ENCODE data around the gene SVEP1. TPM values are rescaled to one million over a fixed set of nuclear protein-coding genes. Genes with fewer than 3 reads are reported as not detected.

The SVEP1 gene
- total and polyA plus RNA-seq, 5 donors, result 3.0 to 14.2 (median 8.2) TPM

DNA sequence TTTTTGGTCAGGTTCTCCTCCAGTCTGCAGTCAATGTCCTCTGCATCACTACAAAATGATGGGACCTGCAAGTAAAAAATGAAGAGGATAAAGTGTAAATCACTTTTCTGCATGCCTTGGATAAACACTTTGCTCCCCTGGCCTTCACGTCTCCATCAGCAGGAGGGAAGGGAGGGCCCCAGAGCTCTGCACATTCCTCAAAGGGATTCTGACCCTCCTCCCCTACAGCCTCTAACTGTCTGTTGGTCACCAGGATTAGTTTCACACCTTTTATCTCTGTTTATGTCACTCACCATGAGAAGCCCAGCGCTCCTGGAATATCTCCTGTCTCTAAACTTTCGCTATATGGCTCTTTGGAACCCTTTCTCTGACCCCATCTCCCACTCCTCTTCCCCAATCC, 103.3 kb downstream of the SVEP1 start:
- H3K4me3 ChIP-seq (ENCODE audit: low read length), result no peak overlapping the region
- H3K9me3 ChIP-seq (ENCODE audit: control insufficient read depth, low read length), result no peaks in the 10 kb centered on the region
- DNase-seq (no peak), ATAC-seq (no peak)
- no peak overlapping the region for H3K27ac ChIP-seq (ENCODE audit: low read length)
- 32% methylated on average over 3 of the region's 3 CpGs for WGBS
- H3K27me3 ChIP-seq (ENCODE audit: control insufficient read depth, insufficient read depth), result no peaks in the 10 kb centered on the region
- H3K4me1 ChIP-seq (ENCODE audit: control insufficient read depth, insufficient read depth, low read length), result no peaks in the 10 kb centered on the region
- intact Hi-C loops (cut with DNase I), result no loop called here

DNA sequence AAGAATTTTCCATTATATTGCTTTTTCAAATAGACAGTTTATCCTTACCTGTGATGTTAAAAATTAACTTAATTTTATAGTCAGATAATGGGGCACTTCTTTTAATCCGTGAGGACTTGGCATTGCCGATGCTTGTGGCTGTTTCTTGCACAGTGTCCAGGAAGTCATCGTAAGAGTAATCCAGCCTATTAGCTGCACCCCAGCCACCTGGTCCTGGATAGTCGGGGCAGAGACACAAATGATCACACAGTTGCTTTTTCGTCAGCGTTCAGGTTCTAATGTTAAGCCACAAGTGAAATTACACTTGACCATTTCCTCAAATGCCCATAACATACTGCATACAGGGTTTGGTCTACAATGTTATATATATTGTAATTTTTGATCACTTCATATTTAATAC, 107.4 kb downstream of the SVEP1 start:
- 88% methylated on average over 6 of the region's 6 CpGs for WGBS
- intact Hi-C loops (cut with DNase I), result no loop called here
- ATAC-seq, result no peak

DNA sequence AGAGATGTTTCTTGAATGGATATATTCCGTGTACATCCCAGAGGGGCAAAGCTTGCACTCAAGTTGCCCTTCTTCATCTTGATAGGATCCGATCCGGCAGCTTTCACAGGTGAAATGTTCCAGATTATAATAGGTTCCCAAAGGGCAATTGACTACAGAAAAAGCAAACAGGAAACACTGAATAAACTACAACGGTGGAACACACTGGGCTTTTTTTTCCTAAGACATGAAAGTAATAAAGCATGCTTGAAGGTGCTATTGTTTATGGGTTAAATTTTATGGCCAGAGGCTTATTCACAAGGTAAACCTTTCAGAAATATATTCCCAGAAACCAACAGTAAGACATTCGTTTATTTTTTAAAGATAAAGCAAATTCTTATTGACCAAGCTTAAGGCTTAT, 110.6 kb downstream of the SVEP1 start:
- Histone ChIP-seq H3K9me3 (ENCODE audit: control insufficient read depth, low read length) (no peaks in the 10 kb centered on the region), H3K27ac (ENCODE audit: low read length) (no peak overlapping the region), H3K27me3 (ENCODE audit: control insufficient read depth, insufficient read depth) (no peaks in the 10 kb centered on the region), H3K4me1 (ENCODE audit: control insufficient read depth, insufficient read depth, low read length) (no peaks in the 10 kb centered on the region), H3K4me3 (ENCODE audit: low read length) (no peak overlapping the region)
- DNase-seq (no peak), ATAC-seq (no peak)
- intact Hi-C loops (cut with DNase I), result no loop called here
- 67% methylated on average over 5 of the region's 5 CpGs for WGBS

More for the DNA sequence above, 107.4 kb downstream of the SVEP1 start:
- Histone ChIP-seq H3K27me3 (ENCODE audit: control insufficient read depth, insufficient read depth) (no peaks in the 10 kb centered on the region), H3K27ac (ENCODE audit: low read length) (no peak overlapping the region), H3K4me1 (ENCODE audit: control insufficient read depth, insufficient read depth, low read length) (no peaks in the 10 kb centered on the region), H3K4me3 (ENCODE audit: low read length) (no peak overlapping the region), H3K9me3 (ENCODE audit: control insufficient read depth, low read length) (no peaks in the 10 kb centered on the region)
- DNase-seq, result no peak

DNA sequence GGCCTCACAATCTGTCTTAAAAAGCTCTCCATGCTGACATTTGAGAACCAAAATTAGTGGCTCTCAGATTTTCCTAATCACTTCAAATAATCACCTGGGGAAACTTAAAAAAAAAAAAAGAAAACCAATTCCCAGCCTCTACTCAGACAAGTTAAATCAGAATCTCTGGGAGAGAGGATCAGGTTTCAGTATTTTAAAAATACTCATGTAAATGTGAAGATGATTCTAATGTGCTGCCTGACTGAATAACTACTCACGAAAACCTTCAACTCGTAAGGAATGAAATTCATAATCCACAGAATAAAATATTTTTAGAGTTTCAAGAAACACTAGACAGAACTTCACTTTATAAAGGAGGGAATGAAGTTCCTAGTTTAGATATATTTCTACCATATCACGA, 114.4 kb downstream of the SVEP1 start:
- no peaks in the 10 kb centered on the region for H3K9me3 ChIP-seq (ENCODE audit: control insufficient read depth, low read length)
- WGBS, result 90% methylated on average over 3 of the region's 3 CpGs
- ATAC-seq, result no peak
- H3K27me3 ChIP-seq (ENCODE audit: control insufficient read depth, insufficient read depth), result no peaks in the 10 kb centered on the region
- H3K27ac ChIP-seq (ENCODE audit: low read length), result no peak overlapping the region
- H3K4me1 ChIP-seq (ENCODE audit: control insufficient read depth, insufficient read depth, low read length), result no peaks in the 10 kb centered on the region
- intact Hi-C loops (cut with DNase I), result no loop called here
- H3K4me3 ChIP-seq (ENCODE audit: low read length), result no peak overlapping the region
- no peak for DNase-seq

DNA sequence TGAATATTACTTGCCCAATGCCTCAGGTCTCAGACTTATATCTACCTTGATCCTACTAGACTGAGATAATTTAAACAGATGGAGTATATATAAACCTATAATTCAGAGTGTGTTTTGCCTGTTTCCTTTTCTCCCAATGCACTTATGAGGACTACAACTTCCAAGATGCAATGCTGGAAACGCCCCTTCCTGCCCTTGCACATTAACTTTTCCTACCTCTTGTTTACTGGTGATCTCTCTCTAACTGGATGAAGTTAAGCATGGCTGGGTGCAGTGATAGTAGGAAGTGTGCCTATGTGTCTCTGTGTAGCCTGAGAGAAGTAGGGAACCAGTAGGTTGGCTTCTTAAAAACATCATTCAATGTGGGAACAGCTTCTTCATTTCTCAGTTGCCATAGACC, 115.2 kb downstream of the SVEP1 start:
- no peaks in the 10 kb centered on the region for H3K27me3 ChIP-seq (ENCODE audit: control insufficient read depth, insufficient read depth)
- intact Hi-C loops (cut with DNase I), result no loop called here
- no peaks in the 10 kb centered on the region for H3K4me1 ChIP-seq (ENCODE audit: control insufficient read depth, insufficient read depth, low read length)
- H3K4me3 ChIP-seq (ENCODE audit: low read length), result no peak overlapping the region
- no peaks in the 10 kb centered on the region for H3K9me3 ChIP-seq (ENCODE audit: control insufficient read depth, low read length)
- H3K27ac ChIP-seq (ENCODE audit: low read length), result no peak overlapping the region
- DNase-seq (no peak), ATAC-seq (no peak)
- 84% methylated on average over 1 of the region's 1 CpG for WGBS

DNA sequence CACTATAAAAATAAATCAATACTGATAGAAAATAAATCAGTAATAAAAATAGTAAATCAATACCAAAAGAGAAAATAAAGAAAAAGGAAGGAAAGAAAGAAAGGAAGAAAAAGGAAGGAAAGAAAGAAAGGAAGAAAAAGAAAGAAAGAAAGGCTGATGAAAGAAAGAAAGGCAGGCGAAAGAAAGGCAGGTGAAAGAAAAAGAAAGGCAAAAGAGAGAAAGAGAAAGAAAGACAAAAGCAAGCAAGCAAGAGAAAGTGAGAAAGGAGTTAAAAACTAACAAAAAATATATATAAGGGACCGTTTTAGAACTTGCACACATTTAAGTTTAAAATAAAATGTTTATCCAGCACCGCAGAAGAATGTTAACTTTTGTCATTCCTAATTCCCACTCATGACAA, 116.0 kb downstream of the SVEP1 start:
- WGBS, result 73% methylated on average over 3 of the region's 3 CpGs
- intact Hi-C loops (cut with DNase I), result no loop called here
- no peak for DNase-seq
- no peak overlapping the region for H3K27ac ChIP-seq (ENCODE audit: low read length)
- no peaks in the 10 kb centered on the region for H3K9me3 ChIP-seq (ENCODE audit: control insufficient read depth, low read length)
- no peaks in the 10 kb centered on the region for H3K27me3 ChIP-seq (ENCODE audit: control insufficient read depth, insufficient read depth)
- no peak for ATAC-seq
- no peak overlapping the region for H3K4me3 ChIP-seq (ENCODE audit: low read length)
- no peaks in the 10 kb centered on the region for H3K4me1 ChIP-seq (ENCODE audit: control insufficient read depth, insufficient read depth, low read length)

DNA sequence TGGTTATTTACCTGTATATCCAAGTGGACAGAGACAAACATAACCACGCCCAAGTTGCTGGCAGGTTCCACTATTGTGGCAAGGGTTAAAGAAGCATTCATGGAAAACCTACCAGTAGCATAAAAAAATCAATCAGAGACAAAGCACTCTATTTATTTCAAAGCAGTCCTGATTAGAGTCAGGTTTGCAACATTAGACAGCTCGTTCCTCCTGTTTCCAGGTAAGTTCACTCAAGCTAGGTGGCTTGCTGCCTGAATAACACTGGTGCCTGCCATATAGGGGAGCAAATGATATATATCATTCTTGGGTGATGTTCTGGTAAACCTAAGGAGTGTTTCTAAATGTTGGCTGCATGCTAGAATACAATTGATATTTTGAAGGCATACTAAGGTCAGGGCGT, 122.3 kb downstream of the SVEP1 start:
- intact Hi-C loops (cut with DNase I), result loop anchor here in 2 of 4 donors (10.0 kb wide), 1 partner anchor 168 kb away; no protein-coding TSS in a partner anchor
- H3K27ac ChIP-seq (ENCODE audit: low read length), result no peak overlapping the region
- H3K27me3 ChIP-seq (ENCODE audit: control insufficient read depth, insufficient read depth), result no peaks in the 10 kb centered on the region
- H3K4me3 ChIP-seq (ENCODE audit: low read length), result no peak overlapping the region
- H3K9me3 ChIP-seq (ENCODE audit: control insufficient read depth, low read length), result no peaks in the 10 kb centered on the region
- 73% methylated on average over 3 of the region's 3 CpGs for WGBS
- no peaks in the 10 kb centered on the region for H3K4me1 ChIP-seq (ENCODE audit: control insufficient read depth, insufficient read depth, low read length)
- ATAC-seq, result no peak
- DNase-seq, result no peak

DNA sequence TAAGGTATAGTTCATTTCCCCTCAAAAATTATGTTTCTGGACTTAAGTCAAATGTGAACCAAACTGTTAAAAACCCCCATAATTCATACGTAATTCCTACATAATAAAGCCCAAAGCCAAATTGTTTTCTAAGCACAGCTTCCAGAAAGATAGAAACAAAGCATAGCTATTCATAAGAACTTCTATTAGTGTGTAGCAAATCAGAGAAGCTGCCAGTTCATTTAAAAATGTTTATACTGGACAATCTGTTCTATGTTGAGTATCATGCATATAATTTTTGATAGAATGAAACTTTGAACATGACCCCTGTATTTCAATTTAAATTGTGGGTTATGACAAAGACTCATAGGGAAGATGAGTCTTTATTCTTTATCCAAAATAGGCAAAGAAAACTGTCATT, 122.9 kb downstream of the SVEP1 start:
- Histone ChIP-seq H3K4me1 (ENCODE audit: control insufficient read depth, insufficient read depth, low read length) (no peaks in the 10 kb centered on the region), H3K4me3 (ENCODE audit: low read length) (no peak overlapping the region), H3K27me3 (ENCODE audit: control insufficient read depth, insufficient read depth) (no peaks in the 10 kb centered on the region), H3K27ac (ENCODE audit: low read length) (no peak overlapping the region), H3K9me3 (ENCODE audit: control insufficient read depth, low read length) (no peaks in the 10 kb centered on the region)
- intact Hi-C loops (cut with DNase I), result loop anchor here in 2 of 4 donors (10.0 kb wide), 1 partner anchor 168 kb away; no protein-coding TSS in a partner anchor
- no peak for DNase-seq
- no peak for ATAC-seq
- 0% methylated on average over 1 of the region's 1 CpG for WGBS

DNA sequence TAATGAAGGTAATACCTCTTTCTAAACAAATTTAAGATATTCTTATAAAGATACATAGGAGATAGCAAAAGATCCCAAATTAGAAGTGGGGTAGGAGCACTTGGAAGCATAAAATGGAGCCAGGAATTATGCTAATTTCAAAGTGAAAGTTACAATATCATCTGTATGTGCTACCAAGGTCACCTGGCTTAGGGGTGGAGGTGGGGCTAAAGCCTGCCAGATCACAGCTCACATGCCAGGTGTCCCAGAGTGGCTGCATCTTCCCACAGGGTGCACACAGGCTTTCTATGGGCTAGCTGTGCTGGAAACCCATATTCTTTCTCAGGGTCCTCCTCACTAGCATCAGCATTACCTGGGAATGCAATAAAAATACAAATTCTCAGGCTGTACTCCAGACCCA, 123.7 kb downstream of the SVEP1 start:
- H3K4me1 ChIP-seq (ENCODE audit: control insufficient read depth, insufficient read depth, low read length), result no peaks in the 10 kb centered on the region
- H3K4me3 ChIP-seq (ENCODE audit: low read length), result no peak overlapping the region
- ATAC-seq (no peak), DNase-seq (no peak)
- H3K27me3 ChIP-seq (ENCODE audit: control insufficient read depth, insufficient read depth), result no peaks in the 10 kb centered on the region
- H3K27ac ChIP-seq (ENCODE audit: low read length), result no peak overlapping the region
- H3K9me3 ChIP-seq (ENCODE audit: control insufficient read depth, low read length), result no peaks in the 10 kb centered on the region
- intact Hi-C loops (cut with DNase I), result loop anchor here in 2 of 4 donors (10.0 kb wide), 1 partner anchor 169 kb away; no protein-coding TSS in a partner anchor

DNA sequence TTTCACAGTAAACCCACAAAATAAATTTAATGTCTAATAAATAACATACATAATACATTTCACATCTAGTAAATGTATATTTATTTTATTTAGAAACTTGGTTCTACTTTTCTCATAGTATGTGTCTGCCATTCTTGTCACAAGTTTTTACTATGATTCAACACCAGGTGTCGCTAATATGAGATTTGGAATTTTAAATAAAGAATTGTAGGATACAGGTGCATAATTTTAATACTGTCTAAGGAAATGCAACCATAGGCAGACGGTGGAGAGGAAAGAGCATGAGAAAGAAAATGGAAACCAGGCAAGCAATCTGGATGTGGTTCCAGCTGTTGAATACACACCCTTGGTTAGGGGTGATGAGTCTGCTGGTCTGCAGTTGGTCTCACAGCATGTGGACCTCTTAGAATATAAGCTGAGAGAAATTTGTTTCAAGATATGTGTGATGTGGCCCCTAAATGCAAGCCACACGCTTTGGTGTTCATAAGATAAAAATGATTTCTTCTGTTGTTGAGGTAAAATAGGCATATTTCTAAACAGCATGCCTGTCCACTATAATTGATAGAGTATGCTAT, 127.2 kb downstream of the SVEP1 start:
- intact Hi-C loops (cut with DNase I), result loop anchor here in 3 of 4 donors (5.0 to 10.0 kb wide), 2 partner anchors 170 to 172 kb away; no protein-coding TSS in a partner anchor
- Histone ChIP-seq H3K4me3 (ENCODE audit: low read length) (no peak overlapping the region), H3K27ac (ENCODE audit: low read length) (no peak overlapping the region), H3K27me3 (ENCODE audit: control insufficient read depth, insufficient read depth) (no peaks in the 10 kb centered on the region), H3K9me3 (ENCODE audit: control insufficient read depth, low read length) (no peaks in the 10 kb centered on the region), H3K4me1 (ENCODE audit: control insufficient read depth, insufficient read depth, low read length) (no peaks in the 10 kb centered on the region)
- no peak for ATAC-seq
- DNase-seq, result no peak
- 27% methylated on average over 3 of the region's 3 CpGs for WGBS

DNA sequence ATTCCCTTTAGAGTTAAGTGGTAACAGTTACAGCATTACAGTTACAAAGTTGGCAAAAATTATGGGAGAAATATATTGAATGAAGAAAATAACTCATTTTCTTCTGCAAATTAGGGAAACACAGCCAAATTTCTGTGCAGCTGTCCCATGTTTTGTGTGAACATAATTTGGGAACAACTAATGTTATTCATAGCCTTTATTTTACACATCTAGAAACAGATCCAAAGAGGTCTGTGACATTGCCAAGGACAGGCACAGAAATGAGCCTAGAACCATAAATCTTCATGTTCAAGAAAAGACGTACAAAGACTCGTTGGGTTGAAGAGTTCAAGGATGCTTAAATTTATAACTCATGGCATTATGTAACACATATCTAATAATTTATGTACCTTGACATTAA, 127.8 kb downstream of the SVEP1 start:
- DNase-seq (no peak), ATAC-seq (no peak)
- intact Hi-C loops (cut with DNase I), result loop anchor here in 3 of 4 donors (5.0 to 10.0 kb wide), 2 partner anchors 171 to 173 kb away; no protein-coding TSS in a partner anchor
- Histone ChIP-seq H3K4me3 (ENCODE audit: low read length) (no peak overlapping the region), H3K27ac (ENCODE audit: low read length) (no peak overlapping the region), H3K9me3 (ENCODE audit: control insufficient read depth, low read length) (no peaks in the 10 kb centered on the region), H3K4me1 (ENCODE audit: control insufficient read depth, insufficient read depth, low read length) (no peaks in the 10 kb centered on the region), H3K27me3 (ENCODE audit: control insufficient read depth, insufficient read depth) (no peaks in the 10 kb centered on the region)
- 47% methylated on average over 2 of the region's 2 CpGs for WGBS

DNA sequence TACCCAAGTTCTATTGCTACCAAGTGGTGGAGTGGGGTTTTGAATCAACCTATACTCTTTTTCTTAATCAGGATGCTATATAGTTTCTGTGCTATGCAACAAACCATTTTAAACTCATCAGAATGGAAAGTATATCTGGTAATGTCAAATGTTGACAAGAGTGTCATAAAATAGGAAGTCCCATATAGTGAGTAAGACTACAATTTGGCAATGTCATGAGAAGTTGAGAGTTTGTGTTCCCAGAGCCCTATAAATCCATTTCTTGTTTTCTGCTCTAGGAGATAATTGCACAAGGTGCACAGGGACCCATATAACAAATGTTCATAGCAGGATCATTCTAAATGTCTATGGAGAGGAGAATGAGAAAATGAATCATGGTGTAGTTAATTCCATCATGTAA, 132.1 kb downstream of the SVEP1 start:
- Histone ChIP-seq H3K27ac (ENCODE audit: low read length) (no peak overlapping the region), H3K4me1 (ENCODE audit: control insufficient read depth, insufficient read depth, low read length) (no peaks in the 10 kb centered on the region)
- no peak for ATAC-seq

More for the DNA sequence above, 132.1 kb downstream of the SVEP1 start:
- intact Hi-C loops (cut with DNase I), result no loop called here
- Histone ChIP-seq H3K27me3 (ENCODE audit: control insufficient read depth, insufficient read depth) (no peaks in the 10 kb centered on the region), H3K4me3 (ENCODE audit: low read length) (no peak overlapping the region), H3K9me3 (ENCODE audit: control insufficient read depth, low read length) (no peaks in the 10 kb centered on the region)
- DNase-seq, result no peak
